NB4 (cell line): ENCODE results near the gene RFTN1.

Source experiments
- POLR2A ChIP-seq: IDR thresholded peaks from 2 replicates; pipeline ENCODE4 v1.6.1; 2011; ENCODE audit warnings: mild to moderate bottlenecking; ENCODE audit not compliant: insufficient read length; ENCODE audit errors: extremely low read depth
- TF ChIP-seq, protein P1 (sequence below): IDR thresholded peaks from one replicate; pipeline ENCODE4 v1.5.1; 2012; ENCODE audit warnings: low read depth, low read length
- TF ChIP-seq, protein P2 (sequence below): IDR thresholded peaks from 2 replicates; pipeline ENCODE4 v1.6.1; 2011; ENCODE audit warnings: low read depth, low read length

DNA sequence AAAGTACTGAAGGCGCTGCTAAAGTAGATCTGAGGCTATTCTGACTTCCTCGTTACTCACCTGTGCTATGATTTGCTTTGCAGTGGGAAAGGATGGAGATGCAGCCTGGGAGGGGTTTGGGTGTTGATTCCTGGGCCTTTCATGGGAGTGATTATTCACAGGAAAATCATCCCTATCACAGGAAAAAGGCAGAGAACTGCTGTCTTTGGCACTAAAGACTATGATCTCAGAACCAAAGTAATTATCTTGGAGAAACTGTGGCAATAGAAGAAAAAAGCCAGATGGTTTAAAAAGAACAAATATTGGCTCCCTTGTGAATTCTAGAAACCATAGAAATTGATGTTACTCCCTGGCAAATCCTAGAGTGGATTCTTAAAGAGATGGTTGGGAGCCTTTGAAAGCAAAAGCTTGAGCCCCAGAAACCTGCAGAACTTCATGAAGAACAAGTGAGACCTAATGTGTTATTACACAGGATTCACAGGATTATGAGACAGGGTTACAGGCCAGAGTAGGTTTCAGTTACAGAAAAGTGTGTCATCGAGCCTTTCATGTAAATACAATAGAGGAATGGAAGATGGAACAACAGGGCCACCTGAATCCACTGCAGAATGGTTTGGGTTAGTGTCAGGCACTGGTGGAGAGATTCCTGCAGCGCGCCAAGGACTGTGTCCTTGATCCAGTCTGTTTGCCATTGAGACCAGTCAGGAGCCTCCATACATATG is 162.7 kb downstream of the RFTN1 start:
- TF ChIP-seq, protein P1, sequence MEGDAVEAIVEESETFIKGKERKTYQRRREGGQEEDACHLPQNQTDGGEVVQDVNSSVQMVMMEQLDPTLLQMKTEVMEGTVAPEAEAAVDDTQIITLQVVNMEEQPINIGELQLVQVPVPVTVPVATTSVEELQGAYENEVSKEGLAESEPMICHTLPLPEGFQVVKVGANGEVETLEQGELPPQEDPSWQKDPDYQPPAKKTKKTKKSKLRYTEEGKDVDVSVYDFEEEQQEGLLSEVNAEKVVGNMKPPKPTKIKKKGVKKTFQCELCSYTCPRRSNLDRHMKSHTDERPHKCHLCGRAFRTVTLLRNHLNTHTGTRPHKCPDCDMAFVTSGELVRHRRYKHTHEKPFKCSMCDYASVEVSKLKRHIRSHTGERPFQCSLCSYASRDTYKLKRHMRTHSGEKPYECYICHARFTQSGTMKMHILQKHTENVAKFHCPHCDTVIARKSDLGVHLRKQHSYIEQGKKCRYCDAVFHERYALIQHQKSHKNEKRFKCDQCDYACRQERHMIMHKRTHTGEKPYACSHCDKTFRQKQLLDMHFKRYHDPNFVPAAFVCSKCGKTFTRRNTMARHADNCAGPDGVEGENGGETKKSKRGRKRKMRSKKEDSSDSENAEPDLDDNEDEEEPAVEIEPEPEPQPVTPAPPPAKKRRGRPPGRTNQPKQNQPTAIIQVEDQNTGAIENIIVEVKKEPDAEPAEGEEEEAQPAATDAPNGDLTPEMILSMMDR, result no peak
- no peak for TF ChIP-seq POLR2A
- TF ChIP-seq, protein P2, sequence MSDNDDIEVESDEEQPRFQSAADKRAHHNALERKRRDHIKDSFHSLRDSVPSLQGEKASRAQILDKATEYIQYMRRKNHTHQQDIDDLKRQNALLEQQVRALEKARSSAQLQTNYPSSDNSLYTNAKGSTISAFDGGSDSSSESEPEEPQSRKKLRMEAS, result no peak
